Endodermal cell (in vitro differentiated cells): ENCODE data around the gene MIB1. TPM values are rescaled to one million over a fixed set of nuclear protein-coding genes. Genes with fewer than 3 reads are reported as not detected.

ENCODE experiments used
- DNase-seq: peaks from one replicate; pipeline ENCODE4 v3.0.0-alpha.2; 2017
- H3K27ac ChIP-seq: 2 replicates; pipeline ENCODE4 v1.5.1; 2013; ENCODE audit warnings: mild to moderate bottlenecking, low read depth, low read length, moderate library complexity
- H3K27me3 ChIP-seq: 2 replicates; pipeline ENCODE4 v1.6.1; 2013; ENCODE audit warnings: mild to moderate bottlenecking, low read length, moderate library complexity; ENCODE audit not compliant: insufficient read depth, control insufficient read depth, poor library complexity, severe bottlenecking
- H3K36me3 ChIP-seq: 2 replicates; pipeline ENCODE4 v1.7.0; 2013; ENCODE audit warnings: mild to moderate bottlenecking, low read length, moderate library complexity; ENCODE audit not compliant: control insufficient read depth, insufficient read depth
- H3K4me1 ChIP-seq: one replicate; pipeline ENCODE4 v1.7.0; 2013; ENCODE audit warnings: low read length; ENCODE audit not compliant: control insufficient read depth, insufficient read depth
- H3K4me3 ChIP-seq: 2 replicates; pipeline ENCODE4 v1.5.1; 2013; ENCODE audit warnings: mild to moderate bottlenecking, low read length, moderate library complexity
- H3K9ac ChIP-seq: 2 replicates; pipeline ENCODE4 v1.6.1; 2013; ENCODE audit warnings: mild to moderate bottlenecking, low read length, moderate library complexity; ENCODE audit not compliant: poor library complexity, severe bottlenecking; ENCODE audit errors: extremely low read depth
- H3K9me3 ChIP-seq: 2 replicates; pipeline ENCODE4 v1.6.1; 2013; ENCODE audit warnings: mild to moderate bottlenecking, low read length, moderate library complexity; ENCODE audit not compliant: control insufficient read depth
- H3K27ac Mint-ChIP-seq: 2 replicates; pipeline ENCODE4 v1.8.0; 2020; ENCODE audit warnings: mixed read lengths
- H3K27me3 Mint-ChIP-seq: 2 replicates; pipeline ENCODE4 v1.8.0; 2021; ENCODE audit warnings: mild to moderate bottlenecking, mixed read lengths; ENCODE audit not compliant: insufficient read depth
- H3K36me3 Mint-ChIP-seq: 2 replicates; pipeline ENCODE4 v1.8.0; 2020; ENCODE audit warnings: low read depth, mixed read lengths
- H3K4me1 Mint-ChIP-seq: 2 replicates; pipeline ENCODE4 v1.8.0; 2020; ENCODE audit warnings: mixed read lengths
- H3K4me3 Mint-ChIP-seq: 2 replicates; pipeline ENCODE4 v1.8.0; 2020; ENCODE audit warnings: mild to moderate bottlenecking, moderate library complexity, mixed read lengths
- H3K9me3 Mint-ChIP-seq: 2 replicates; pipeline ENCODE4 v1.8.0; 2020; ENCODE audit warnings: mild to moderate bottlenecking, mixed read lengths
- WGBS, 2 experiments: methylation state at CpG; one replicate each; pipeline versions ENCODE4 v1.1.5 to v1.1.7; 2013; ENCODE audit warnings: missing lambda C conversion rate in 2 of 2, mixed read lengths in 1 of 2; ENCODE audit not compliant: insufficient coverage in 1 of 2, insufficient read length in 1 of 2; 5-methylcytosine and 5-hydroxymethylcytosine counted together
- total RNA-seq, 2 donors: library from RNA; stranded (reverse); fragmentation: NEBNext Ultra II Directional in 1 of 2; extraction: Animal tissue kit (Norgen Biotek cat#: 25700) in 1 of 2; gene quantifications; 2 replicates in 1 of 2; 3 replicates in 1 of 2; pipeline ENCODE4 v1.2.1, GENCODE V29; 2021
- TF ChIP-seq, protein P1 (sequence below): fragments of 200-600 bp; sonication (generic); conservative IDR thresholded peaks from 2 replicates; pipeline ENCODE4 v1.5.0; 2021; ENCODE audit warnings: antibody characterized with exemption, mild to moderate bottlenecking

Gene MIB1
- total RNA-seq, 2 donors from 2014 or later, result 66.4 to 75.0 TPM

- Histone ChIP-seq H3K4me3 (no peak overlapping the region), H3K9me3 (peaks cover 43% of the 10 kb centered on the region), H3K4me1 (peaks cover 6% of the 10 kb centered on the region), H3K9ac (no peak overlapping the region), H3K27ac (no peak overlapping the region), H3K36me3 (no peaks in the 10 kb centered on the region), H3K27me3 (no peaks in the 10 kb centered on the region)
- Mint-ChIP-seq H3K9me3 (peaks cover 19% of the 10 kb centered on the region), H3K27ac (no peak overlapping the region), H3K36me3 (no peaks in the 10 kb centered on the region), H3K27me3 (no peaks in the 10 kb centered on the region), H3K4me1 (peaks cover 23% of the 10 kb centered on the region), H3K4me3 (no peak overlapping the region)
- TF ChIP-seq, protein P1, sequence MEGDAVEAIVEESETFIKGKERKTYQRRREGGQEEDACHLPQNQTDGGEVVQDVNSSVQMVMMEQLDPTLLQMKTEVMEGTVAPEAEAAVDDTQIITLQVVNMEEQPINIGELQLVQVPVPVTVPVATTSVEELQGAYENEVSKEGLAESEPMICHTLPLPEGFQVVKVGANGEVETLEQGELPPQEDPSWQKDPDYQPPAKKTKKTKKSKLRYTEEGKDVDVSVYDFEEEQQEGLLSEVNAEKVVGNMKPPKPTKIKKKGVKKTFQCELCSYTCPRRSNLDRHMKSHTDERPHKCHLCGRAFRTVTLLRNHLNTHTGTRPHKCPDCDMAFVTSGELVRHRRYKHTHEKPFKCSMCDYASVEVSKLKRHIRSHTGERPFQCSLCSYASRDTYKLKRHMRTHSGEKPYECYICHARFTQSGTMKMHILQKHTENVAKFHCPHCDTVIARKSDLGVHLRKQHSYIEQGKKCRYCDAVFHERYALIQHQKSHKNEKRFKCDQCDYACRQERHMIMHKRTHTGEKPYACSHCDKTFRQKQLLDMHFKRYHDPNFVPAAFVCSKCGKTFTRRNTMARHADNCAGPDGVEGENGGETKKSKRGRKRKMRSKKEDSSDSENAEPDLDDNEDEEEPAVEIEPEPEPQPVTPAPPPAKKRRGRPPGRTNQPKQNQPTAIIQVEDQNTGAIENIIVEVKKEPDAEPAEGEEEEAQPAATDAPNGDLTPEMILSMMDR, result no peak
- DNase-seq, result no peak
- 78 to 90% methylated on average over 1 to 2 of the region's 2 CpGs for WGBS, 2 experiments
Observed at GRCh38 chr18:21916594-21916993, 176.0 kb downstream of the MIB1 start.

- no peaks in the 10 kb centered on the region for H3K36me3 ChIP-seq
- Mint-ChIP-seq H3K4me1 (peaks cover 6% of the 10 kb centered on the region), H3K9me3 (peaks cover 19% of the 10 kb centered on the region), H3K36me3 (no peaks in the 10 kb centered on the region), H3K4me3 (no peak overlapping the region), H3K27me3 (no peaks in the 10 kb centered on the region), H3K27ac (no peak overlapping the region)
- peaks cover 43% of the 10 kb centered on the region for H3K9me3 ChIP-seq
- no peak overlapping the region for H3K9ac ChIP-seq
- no peak for DNase-seq
- TF ChIP-seq, protein P1, result no peak
- no peaks in the 10 kb centered on the region for H3K4me1 ChIP-seq
- H3K27me3 ChIP-seq, result no peaks in the 10 kb centered on the region
- peak overlapping the region; percentile 54 for H3K4me3 ChIP-seq
- H3K27ac ChIP-seq, result no peak overlapping the region
- WGBS, 2 experiments, result 90% methylated on average over 1 of the region's 1 CpG; no CpG with 5 or more reads in 1 of the 2 experiments
Observed at GRCh38 chr18:21918693-21919092, 178.1 kb downstream of the MIB1 start.

Other genes starting within 250 kb of the MIB1 start
- gene ESCO1, start 140.1 kb upstream of the MIB1 start, total RNA-seq, result 10 to 100 TPM; 33.3 to 39.4 TPM
- gene SNRPD1, start 128.5 kb upstream of the MIB1 start, total RNA-seq, result 100 to 1,000 TPM in 1 of 2 donors, 10 to 100 TPM in 1; 98.9 to 114 TPM
- 10 to 100 TPM; 14.2 to 24.5 TPM for gene ABHD3, start 36.0 kb upstream of the MIB1 start, total RNA-seq